ENCODE data around the gene NPLOC4. TPM values are rescaled to one million over a fixed set of nuclear protein-coding genes. Genes with fewer than 3 reads are reported as not detected.
A peak's percentile ranks its signal among the peaks of the same experiment; 100 is the strongest.

NPLOC4 gene
- total RNA-seq, 1 donor from 2014 or later = 81.1 TPM

GRCh38 chr17:81557276-81558114 lies 79.4 kb downstream of the NPLOC4 start:
- intact Hi-C loops (cut with DNase I) = no loop called here
- ATAC-seq (ENCODE audit: poor library complexity) = peak; percentile 15
- no peak for DNase-seq

- no peak for DNase-seq
- ATAC-seq (ENCODE audit: poor library complexity) = no peak
- intact Hi-C loops (cut with DNase I) = no loop called here
Measured at GRCh38 chr17:81556863-81557262, 80.0 kb downstream of the NPLOC4 start.

- intact Hi-C loops (cut with DNase I) = no loop called here
Measured at GRCh38 chr17:81556175-81556691, 80.7 kb downstream of the NPLOC4 start.

DNA sequence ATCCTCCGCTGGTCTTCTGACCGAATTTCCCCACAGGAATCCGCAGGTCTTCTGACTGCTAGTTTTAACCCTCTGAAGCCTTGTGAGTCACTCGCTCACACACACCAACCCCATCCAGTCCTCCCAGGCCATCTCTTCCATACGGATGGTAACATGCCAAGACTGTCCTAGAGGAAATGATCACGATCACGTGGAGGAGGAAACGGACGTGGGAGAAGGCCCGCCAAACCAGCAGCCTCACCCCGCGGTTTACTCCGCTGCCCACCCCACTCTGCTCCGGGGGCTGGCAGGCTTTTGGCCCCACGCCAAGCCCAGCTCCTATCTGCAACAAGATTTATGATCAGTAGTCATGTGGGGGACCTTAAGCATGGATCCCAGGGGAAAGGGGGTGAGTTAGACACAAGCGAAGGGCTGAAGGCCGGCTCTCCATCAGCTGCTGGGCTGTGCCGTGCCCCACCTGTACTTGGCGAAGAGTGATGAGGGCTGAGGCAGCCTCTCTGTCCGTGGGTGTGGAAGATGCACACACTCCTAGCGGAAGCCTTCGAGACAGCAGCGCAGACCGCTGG lies 83.2 kb downstream of the NPLOC4 start:
- intact Hi-C loops (cut with DNase I) = no loop called here
- ATAC-seq (ENCODE audit: poor library complexity) = no peak
- DNase-seq = no peak

More at GRCh38 chr17:81556175-81556691, 80.7 kb downstream of the NPLOC4 start:
- ATAC-seq (ENCODE audit: poor library complexity) (peak; percentile 35), DNase-seq (no peak)

GRCh38 chr17:81553018-81553615 lies 83.8 kb downstream of the NPLOC4 start:
- intact Hi-C loops (cut with DNase I) = no loop called here
- DNase-seq = peak; percentile 79
- ATAC-seq (ENCODE audit: poor library complexity) = peak; percentile 50

DNA sequence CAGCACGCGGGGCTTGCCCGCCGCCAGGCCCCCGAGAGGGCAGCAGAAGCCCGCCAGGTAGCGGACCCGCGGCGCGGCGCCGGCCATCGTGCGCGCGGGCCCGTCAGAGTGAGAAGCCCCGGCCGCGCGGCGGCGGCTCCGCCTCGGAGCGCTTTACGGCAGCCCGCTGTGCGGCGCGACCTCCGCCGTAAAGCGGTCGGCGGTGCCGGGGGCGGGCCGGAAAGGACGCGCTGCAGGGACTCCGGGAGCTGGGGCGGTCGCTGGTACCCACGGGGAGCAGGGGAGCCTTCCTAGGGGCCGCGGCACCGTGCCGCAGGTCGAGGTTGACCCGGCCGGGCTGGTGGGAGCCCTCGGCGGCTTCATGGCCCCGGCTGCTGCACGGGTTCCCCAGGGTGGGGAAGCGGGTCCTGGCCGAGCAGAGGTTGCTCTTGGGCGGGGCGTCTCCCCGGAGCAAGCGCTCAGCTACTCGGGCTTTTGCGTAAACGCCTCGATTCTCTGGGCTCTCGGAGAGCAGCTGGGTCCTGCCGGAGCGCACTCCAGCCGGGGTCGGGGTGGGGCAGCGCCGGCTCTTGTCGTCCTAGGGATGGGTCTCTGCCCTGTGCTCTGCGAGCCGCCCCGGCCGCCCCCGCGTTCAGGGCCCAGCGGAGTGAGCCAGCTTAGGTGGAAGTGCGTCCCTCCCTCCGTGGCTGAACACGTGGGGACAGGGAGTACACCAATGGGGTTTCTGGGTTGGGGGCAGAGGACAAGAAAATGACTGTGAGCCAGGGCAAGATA lies 84.5 kb downstream of the NPLOC4 start, which contains the start of gene FAAP100:
Gene FAAP100 (minus strand): TSS at position 110 of the 774 bp plus-strand sequence. CDS start 23 bp downstream, at position 87.
- ATAC-seq (ENCODE audit: poor library complexity) (peak; percentile 85), DNase-seq (peak; percentile 89)
- intact Hi-C loops (cut with DNase I) = no loop called here

- DNase-seq = peak; percentile 50
- intact Hi-C loops (cut with DNase I) = no loop called here
- ATAC-seq (ENCODE audit: poor library complexity) = peak; percentile 21
Measured at GRCh38 chr17:81551458-81552243, 85.3 kb downstream of the NPLOC4 start.

- ATAC-seq (ENCODE audit: poor library complexity) (no peak), DNase-seq (no peak)
- intact Hi-C loops (cut with DNase I) = no loop called here
Measured at GRCh38 chr17:81550830-81551457, 86.0 kb downstream of the NPLOC4 start.

DNA sequence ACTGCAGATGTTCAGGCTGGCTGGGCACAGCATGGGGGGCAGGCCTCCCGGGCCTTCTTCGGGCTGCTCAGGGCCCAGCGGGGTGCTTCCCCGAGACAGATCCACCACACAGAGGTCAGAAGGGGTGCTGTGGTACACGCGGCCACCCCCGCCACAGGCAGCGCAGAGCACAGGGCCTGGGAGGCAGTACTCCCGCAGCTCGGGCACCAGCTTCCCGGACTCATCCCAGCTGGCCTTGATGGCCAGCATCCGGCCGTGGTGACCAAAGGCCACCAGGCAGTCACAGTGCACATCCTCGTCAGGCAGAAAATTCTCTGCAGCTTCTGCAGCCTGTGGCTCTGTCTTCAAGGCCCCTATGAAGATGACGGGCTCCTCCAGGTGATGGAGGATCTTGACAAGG lies 86.6 kb downstream of the NPLOC4 start:
- ATAC-seq (ENCODE audit: poor library complexity) = no peak
- DNase-seq = no peak
- intact Hi-C loops (cut with DNase I) = no loop called here

DNA sequence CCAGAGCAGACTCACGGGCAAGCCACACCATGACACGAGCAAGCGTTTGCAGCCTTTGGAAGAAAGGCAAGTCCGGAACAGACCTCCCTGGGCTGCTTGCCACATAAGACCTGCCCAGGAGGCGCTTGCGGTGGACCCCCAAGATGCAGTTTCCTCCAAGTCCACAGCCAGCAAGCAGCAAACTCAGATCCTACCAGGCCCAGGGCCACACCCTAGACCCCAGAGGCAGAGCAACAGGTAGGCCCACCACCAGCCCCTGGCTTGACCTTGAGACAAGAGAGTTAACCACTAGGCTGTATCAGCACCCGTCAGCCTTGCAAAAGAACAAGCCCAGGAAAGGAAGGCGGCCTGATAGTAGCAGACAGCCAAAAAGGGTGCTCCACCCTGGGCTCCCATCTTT lies 87.1 kb downstream of the NPLOC4 start:
- ATAC-seq (ENCODE audit: poor library complexity) = no peak
- no peak for DNase-seq
- intact Hi-C loops (cut with DNase I) = no loop called here

DNA sequence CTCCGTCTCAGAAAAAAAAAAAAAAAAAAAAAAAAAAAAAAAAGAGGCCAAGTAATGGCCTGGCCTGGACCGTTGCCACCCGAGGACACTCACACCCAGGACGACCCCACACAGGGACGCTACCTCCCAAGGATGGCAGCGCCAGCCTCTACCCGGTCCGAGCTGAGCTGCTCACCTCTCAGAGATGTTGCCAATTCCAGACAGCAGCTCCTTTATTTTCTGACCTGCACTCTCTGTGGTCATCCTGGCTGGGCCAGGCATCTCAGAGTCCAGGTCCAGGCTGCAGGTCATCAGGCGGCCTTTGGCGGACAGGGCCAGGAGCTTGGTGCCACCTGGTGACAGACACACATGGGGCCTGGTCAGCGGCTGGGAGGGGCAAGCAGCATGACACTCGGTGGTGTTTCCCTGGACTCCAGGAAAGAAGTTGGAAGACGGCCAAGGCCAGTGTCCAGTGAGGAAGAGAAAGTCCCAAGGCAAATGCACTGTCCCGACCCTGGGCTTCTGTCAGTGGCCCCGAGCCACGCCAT lies 87.8 kb downstream of the NPLOC4 start:
- no peak for ATAC-seq (ENCODE audit: poor library complexity)
- intact Hi-C loops (cut with DNase I) = no loop called here
- DNase-seq = no peak

DNA sequence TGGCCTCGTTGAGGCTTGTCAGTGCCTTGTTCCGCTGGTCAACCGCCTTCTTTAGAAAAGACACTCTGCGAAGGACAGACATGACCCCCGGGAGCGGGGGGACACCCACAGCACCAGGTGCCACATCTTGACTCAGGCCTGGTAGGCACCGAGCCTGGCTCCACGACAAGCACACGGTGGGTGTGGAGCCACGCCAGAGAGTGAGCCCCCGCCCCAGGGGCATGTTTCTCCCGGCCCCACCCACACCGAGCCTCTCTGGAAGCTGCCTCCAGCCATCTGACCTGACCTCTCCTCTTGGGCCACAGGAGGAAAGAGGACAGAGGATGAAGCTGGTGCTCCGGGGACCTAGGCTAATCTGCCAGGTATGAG lies 89.3 kb downstream of the NPLOC4 start:
- DNase-seq = no peak
- intact Hi-C loops (cut with DNase I) = no loop called here
- no peak for ATAC-seq (ENCODE audit: poor library complexity)

GRCh38 chr17:81546906-81547613 lies 89.9 kb downstream of the NPLOC4 start:
- intact Hi-C loops (cut with DNase I) = no loop called here
- no peak for DNase-seq
- ATAC-seq (ENCODE audit: poor library complexity) = no peak

GRCh38 chr17:81545160-81545949 lies 91.6 kb downstream of the NPLOC4 start:
- DNase-seq (no peak), ATAC-seq (ENCODE audit: poor library complexity) (no peak)
- intact Hi-C loops (cut with DNase I) = no loop called here

GRCh38 chr17:81544281-81544974 lies 92.5 kb downstream of the NPLOC4 start:
- intact Hi-C loops (cut with DNase I) = no loop called here
- no peak for DNase-seq
- ATAC-seq (ENCODE audit: poor library complexity) = no peak

DNA sequence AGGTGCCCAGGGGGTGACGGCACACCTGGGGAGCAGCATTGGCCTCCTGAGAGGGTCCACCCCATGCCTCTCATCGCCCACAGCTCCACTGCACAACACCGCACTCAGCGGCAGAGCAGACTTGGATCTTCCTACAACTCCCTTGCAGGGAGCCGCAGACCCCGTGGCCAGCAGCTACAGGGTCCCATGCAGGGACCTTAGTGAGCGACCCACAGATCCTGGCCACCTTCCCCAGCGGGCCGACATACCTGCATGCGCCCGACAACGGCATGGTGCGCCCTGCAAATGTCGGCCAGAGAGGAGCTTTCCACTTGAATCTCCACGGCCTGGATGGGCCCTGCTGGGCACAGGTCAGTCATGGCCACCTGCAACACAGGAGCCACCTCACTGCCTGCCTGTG lies 93.2 kb downstream of the NPLOC4 start:
- no peak for DNase-seq
- intact Hi-C loops (cut with DNase I) = no loop called here
- no peak for ATAC-seq (ENCODE audit: poor library complexity)

Data from Right ventricle myocardium superior (tissue), 1 donor.